ENCODE measurements around the gene FAF1. TPM values are rescaled to one million over a fixed set of nuclear protein-coding genes. Genes with fewer than 3 reads are reported as not detected.
"Not testable (repeated sequence)": the region's sequence is repeated elsewhere in the genome, so short reads cannot be mapped to it uniquely, and the experiment has no call there.

FAF1 gene
- total RNA-seq = 50.9 and 52.0 TPM in 2 replicates
- long read RNA-seq, full-length matches to known transcripts = 7 of 18 reads
- long read RNA-seq, partial matches to known transcripts = 4 of 18 reads
- long read RNA-seq, other reads (novel, unspliced or antisense) = 7 of 18 reads

GRCh38 chr1:50959913-50960844 lies at the start of gene FAF1:
TSS of gene FAF1 (minus strand) at chr1:50960267. CDS start at chr1:50959811, 456 bp downstream.
- Mint-ChIP-seq H3K36me3 (ENCODE audit: unreplicated experiment) (no peaks in the 10 kb centered on the region), H3K9me3 (ENCODE audit: unreplicated experiment) (no peaks in the 10 kb centered on the region), H3K27ac (ENCODE audit: unreplicated experiment) (peak within 1 kb of the TSS; percentile 82), H3K27me3 (ENCODE audit: unreplicated experiment) (no peaks in the 10 kb centered on the region), H3K4me3 (ENCODE audit: unreplicated experiment) (peak within 1 kb of the TSS; percentile 96), H3K4me1 (ENCODE audit: unreplicated experiment) (peaks cover 16% of the 10 kb centered on the region)
- DNase-seq (ENCODE audit: extremely low spot score, unreplicated experiment) = peak; percentile 98
- TF ChIP-seq, protein P1, sequence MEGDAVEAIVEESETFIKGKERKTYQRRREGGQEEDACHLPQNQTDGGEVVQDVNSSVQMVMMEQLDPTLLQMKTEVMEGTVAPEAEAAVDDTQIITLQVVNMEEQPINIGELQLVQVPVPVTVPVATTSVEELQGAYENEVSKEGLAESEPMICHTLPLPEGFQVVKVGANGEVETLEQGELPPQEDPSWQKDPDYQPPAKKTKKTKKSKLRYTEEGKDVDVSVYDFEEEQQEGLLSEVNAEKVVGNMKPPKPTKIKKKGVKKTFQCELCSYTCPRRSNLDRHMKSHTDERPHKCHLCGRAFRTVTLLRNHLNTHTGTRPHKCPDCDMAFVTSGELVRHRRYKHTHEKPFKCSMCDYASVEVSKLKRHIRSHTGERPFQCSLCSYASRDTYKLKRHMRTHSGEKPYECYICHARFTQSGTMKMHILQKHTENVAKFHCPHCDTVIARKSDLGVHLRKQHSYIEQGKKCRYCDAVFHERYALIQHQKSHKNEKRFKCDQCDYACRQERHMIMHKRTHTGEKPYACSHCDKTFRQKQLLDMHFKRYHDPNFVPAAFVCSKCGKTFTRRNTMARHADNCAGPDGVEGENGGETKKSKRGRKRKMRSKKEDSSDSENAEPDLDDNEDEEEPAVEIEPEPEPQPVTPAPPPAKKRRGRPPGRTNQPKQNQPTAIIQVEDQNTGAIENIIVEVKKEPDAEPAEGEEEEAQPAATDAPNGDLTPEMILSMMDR (IDR thresholded peaks at IDR 0.05) = peak; percentile 35

DNA sequence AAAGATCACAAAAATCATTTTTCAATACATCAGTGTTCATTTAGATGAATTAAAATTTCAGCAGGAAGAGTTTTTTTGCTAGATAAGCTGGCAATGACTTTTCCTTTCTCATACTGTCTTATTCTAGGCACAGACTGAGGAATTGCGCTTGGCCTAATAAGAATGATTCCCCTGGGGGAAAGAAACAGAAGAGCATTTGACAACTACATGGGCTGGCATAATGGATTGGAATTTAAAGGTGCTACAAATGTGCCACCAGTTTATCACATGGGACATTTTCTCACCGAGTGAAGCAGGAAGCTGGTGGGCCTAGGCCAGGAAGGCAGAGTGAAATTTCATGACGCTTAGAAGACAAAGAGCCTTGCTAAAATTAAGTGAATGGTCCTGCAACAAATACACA lies 49.3 kb upstream of the FAF1 start:
- no peaks in the 10 kb centered on the region for H3K4me1 Mint-ChIP-seq (ENCODE audit: unreplicated experiment)
- peaks cover 57% of the 10 kb centered on the region for H3K27me3 Mint-ChIP-seq (ENCODE audit: unreplicated experiment)
- no peak overlapping the region for H3K4me3 Mint-ChIP-seq (ENCODE audit: unreplicated experiment)
- peaks cover 11% of the 10 kb centered on the region for H3K9me3 Mint-ChIP-seq (ENCODE audit: unreplicated experiment)
- H3K36me3 Mint-ChIP-seq (ENCODE audit: unreplicated experiment) = no peaks in the 10 kb centered on the region
- TF ChIP-seq, protein P1 (IDR thresholded peaks at IDR 0.05) = no peak
- no peak overlapping the region for H3K27ac Mint-ChIP-seq (ENCODE audit: unreplicated experiment)
- no peak for DNase-seq (ENCODE audit: extremely low spot score, unreplicated experiment)

DNA sequence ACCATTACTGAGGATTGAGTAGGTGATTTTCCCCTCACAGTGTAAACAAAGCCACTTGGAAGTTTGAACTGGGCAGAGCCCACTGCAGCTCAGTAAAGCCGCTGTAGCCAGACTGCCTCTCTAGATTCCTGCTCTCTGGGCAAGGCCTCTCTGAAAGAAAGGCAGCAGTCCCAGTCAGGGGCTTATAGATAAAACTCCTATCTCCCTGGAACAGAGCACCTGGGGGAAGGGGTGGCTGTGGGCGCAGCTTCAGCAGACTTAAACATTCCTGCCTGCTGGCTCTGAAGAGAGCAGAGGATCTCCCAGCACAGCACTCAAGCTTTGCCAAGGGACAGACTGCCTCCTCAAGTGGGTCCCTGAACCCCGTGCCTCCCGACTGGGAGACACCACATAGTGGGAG lies 45.5 kb upstream of the FAF1 start:
- H3K27me3 Mint-ChIP-seq (ENCODE audit: unreplicated experiment) = peaks cover 62% of the 10 kb centered on the region

DNA sequence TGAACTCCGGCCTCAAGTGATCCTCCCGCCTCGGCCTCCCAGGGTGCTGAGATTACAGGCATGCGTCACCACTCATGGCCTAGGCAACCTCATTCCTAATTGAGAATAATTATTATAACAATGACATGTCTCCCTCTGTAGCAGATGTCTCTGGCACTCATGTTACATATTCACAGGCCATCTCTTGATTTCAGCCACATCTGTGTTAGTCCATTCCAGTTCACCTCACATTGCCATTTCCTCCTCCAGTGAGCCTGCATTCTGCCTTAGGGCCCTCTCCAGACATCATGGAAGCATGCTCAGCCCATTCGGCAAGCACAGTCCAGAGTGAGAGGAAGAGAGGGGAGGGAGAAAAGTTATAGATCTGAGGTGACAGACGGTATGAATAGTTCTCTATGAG lies 42.4 kb upstream of the FAF1 start:
- no peaks in the 10 kb centered on the region for H3K4me1 Mint-ChIP-seq (ENCODE audit: unreplicated experiment)
- H3K4me3 Mint-ChIP-seq (ENCODE audit: unreplicated experiment) = no peak overlapping the region

More for the DNA sequence above, 45.5 kb upstream of the FAF1 start:
- H3K36me3 Mint-ChIP-seq (ENCODE audit: unreplicated experiment); H3K4me1 Mint-ChIP-seq (ENCODE audit: unreplicated experiment); H3K27ac Mint-ChIP-seq (ENCODE audit: unreplicated experiment); H3K4me3 Mint-ChIP-seq (ENCODE audit: unreplicated experiment); DNase-seq (ENCODE audit: extremely low spot score, unreplicated experiment): not testable (repeated sequence)
- H3K9me3 Mint-ChIP-seq (ENCODE audit: unreplicated experiment) = peaks cover 11% of the 10 kb centered on the region

DNA sequence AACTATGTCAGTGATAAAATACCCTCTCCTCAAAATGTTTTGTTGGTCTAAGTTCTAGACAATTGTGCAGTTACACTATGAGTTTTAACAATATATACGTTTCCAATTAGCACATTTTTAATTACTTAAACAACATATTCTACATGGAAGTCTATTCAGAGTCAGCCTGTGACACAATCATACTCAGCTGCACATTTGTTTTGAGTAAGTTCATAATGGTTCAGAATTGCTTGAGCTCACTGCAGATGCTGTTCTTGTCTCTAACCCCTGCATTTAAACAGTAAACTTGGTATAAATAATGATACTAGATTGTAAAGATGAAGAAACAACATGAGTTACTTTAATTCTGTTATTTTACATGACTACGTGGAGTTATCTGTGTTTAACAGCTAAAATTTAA lies 40.6 kb upstream of the FAF1 start:
- TF ChIP-seq, protein P1 (IDR thresholded peaks at IDR 0.05) = no peak
- no peaks in the 10 kb centered on the region for H3K4me1 Mint-ChIP-seq (ENCODE audit: unreplicated experiment)
- H3K36me3 Mint-ChIP-seq (ENCODE audit: unreplicated experiment) = no peaks in the 10 kb centered on the region

More for the DNA sequence above, 42.4 kb upstream of the FAF1 start:
- Mint-ChIP-seq H3K27ac (ENCODE audit: unreplicated experiment) (no peak overlapping the region), H3K36me3 (ENCODE audit: unreplicated experiment) (no peaks in the 10 kb centered on the region), H3K9me3 (ENCODE audit: unreplicated experiment) (peaks cover 5% of the 10 kb centered on the region), H3K27me3 (ENCODE audit: unreplicated experiment) (peaks cover 55% of the 10 kb centered on the region)
- no peak for DNase-seq (ENCODE audit: extremely low spot score, unreplicated experiment)
- TF ChIP-seq, protein P1 (IDR thresholded peaks at IDR 0.05) = no peak

More for the DNA sequence above, 40.6 kb upstream of the FAF1 start:
- Mint-ChIP-seq H3K27ac (ENCODE audit: unreplicated experiment) (no peak overlapping the region), H3K9me3 (ENCODE audit: unreplicated experiment) (no peaks in the 10 kb centered on the region), H3K27me3 (ENCODE audit: unreplicated experiment) (peaks cover 58% of the 10 kb centered on the region), H3K4me3 (ENCODE audit: unreplicated experiment) (no peak overlapping the region)
- DNase-seq (ENCODE audit: extremely low spot score, unreplicated experiment) = no peak
